GM19328 (cell line): ENCODE data around the gene ATP6AP2.

Experiments
- ATAC-seq: cut with Tn5 transposase; IDR thresholded peaks from one replicate; pipeline ENCODE4 v1.9.1; 2021; ENCODE audit warnings: mild to moderate bottlenecking, moderate library complexity; ENCODE audit not compliant: unreplicated experiment

ATP6AP2 gene

DNA sequence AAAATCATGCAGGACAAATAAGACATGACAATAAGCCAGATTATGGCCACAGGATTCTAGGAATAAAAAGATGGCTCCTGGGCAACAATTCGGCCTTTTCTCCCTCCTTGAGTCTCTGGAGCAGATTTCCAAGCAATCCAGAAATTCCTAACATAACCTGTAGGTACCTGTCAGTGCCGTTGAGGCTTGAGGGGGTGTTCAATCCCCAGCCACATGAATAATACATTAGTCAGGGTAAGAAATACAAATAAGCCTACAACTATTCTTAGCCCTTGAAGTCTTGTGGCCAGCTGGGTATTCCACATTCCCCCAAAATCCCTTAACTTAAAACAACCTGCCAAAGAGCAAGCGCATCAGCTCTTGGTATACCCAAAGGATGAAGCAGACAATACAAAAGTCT lies 56.9 kb downstream of the ATP6AP2 start:
- ATAC-seq = no peak

DNA sequence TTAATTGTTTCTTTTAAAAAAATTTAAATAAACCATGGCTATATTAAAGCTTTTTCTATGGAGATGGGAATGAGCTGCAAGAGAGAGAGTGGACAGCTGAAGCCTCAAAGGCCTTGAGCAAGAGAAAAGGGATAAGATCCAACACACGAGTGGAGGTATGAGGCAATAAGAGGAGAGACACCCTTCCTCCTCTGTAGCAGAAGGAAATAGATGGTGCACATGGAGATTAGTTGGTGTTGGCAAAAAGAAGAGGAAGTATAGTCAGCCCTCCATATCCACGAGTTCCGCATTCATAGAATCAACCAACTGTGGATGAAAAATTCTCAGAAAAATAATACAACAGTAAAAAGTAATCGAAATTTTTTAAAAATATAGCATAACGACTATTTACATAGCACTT lies 63.4 kb downstream of the ATP6AP2 start:
- ATAC-seq = no peak

DNA sequence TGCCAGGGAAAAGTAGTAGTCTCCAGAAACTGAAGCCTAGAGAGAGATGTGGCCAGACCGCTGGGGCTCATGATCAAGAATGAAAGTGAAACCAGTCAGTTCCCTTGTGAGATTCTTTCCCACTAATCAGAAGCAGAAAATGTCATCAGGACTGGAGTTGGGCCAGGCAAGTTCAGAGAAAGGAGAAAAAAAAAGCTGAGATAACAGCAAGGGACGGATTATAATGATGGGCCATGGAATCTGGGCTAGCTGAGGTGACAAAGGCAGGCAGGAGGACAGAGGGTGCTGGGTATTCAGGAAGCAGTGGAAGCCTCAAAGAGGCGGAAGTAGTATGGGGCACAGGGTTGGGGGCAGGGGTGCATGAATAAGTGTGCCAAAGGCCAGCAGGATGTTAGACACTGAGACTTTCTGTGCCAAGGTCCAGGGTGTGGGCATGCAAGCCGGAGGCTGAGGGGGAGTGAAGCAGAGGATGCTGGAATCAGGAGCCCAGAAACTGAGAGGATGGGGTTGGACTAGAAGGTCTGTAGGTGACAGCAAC lies 64.1 kb downstream of the ATP6AP2 start:
- ATAC-seq = no peak

DNA sequence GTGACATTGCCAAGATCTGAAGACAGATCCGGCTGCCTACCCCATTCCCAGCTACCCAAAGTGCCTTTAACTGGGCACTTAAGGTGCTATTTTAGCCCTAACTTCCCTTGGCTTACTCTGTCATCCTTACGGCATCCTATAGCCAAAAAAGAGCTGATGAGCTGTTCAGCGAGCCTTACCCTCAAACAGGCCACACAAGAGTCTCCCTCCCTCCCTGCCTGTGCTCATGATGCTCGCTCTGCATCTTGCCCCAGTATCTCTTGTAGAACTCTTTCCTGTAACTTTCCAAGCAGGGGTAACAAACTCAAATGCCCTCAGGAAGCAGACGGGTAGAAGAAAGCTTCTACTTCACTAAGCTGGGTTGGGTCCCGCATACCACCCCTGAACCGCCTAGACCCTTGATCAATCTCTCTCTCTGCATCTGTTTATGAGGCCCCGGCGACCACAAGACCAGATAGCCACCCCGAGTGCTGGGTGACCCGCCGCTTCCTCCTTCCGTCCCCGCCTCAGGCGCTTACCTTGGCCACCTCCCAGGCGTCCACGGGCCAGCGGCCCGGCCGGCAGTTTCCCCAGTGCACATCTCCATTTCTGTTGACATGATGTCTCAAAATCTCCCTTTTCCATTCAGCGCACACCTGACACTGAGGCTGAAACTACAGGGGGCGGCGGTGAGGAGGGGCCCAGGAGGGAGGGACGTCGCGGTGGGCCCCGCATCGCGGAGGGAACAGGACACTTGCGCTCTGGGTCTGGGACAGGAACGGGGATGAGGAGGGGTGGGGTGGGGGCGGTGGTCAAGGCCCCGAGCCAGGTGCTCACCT lies 65.9 kb downstream of the ATP6AP2 start:
- ATAC-seq = peak; percentile 20

DNA sequence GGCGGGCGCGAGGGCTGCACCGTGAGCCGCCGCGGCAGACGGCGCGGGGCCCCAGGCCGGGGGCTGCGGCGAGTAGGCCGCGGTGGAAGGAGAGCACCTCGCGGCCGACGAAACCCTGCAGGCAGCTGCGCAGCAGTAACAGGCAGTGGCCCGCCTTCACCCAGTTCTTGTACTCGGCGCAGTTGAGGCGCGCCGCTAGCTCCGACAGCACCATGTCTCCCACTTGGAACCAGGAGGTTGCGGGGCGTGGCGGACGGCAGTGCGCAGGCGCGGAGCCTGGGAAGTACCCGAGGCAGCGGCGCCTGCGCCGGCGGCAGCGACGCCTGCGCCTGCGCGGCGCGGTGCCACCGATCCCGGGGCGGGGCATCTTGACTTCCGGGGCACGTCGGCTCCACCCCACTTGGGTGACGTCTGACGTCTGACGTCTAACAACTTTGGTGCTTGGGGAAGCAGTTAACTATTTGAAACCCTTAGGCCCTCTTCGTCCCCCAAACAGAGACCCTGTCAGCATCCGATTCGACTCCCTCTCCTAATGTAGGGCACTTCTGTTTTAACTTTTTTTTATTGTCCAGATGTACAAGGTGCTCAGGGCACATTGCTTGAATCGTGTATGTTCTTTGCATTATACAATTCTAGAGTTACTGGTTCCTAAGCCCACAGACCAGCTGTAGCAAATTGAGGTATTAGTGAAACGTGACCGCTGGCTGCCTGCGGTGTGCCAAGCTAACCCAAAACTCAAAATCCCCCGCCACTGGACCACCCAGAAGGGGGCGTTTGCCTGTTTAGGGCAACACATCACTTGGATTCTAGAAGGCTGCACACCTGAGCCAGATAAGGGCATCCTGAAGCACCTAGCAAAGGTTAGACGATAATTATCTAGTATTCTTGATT lies 66.8 kb downstream of the ATP6AP2 start, which contains the start of gene CXorf38:
Gene CXorf38 (minus strand): TSS at position 255 of the 891 bp plus-strand sequence. CDS start 41 bp downstream, at position 214.
- peak; percentile 75 for ATAC-seq

DNA sequence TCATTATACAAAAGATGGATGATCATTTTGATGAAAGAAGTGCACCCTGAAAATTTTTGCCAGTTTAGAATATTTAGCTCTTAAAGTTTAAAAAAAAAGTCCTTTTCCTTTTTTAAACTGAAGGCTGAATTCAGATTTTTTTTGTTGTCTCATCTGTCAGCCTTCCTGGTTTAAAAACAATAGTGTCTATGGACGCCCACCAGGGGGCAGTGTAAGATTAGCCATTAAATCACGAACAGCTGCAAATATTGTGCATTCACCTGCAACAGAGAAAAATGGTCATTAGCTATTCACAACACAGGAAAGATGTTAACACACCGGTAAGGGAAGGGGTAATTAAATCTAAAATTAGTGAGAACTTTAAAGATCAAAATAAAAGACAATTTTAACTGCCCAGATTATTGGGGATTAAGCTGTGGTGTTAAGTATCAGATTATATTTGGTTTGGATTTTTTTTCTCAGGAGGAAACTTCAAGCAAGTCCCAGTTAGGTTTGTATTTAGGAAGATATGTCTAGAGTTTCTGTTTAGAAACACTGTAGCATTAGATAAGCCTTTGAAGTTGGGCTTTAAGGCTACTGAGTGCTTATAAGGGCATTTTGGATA lies 71.0 kb downstream of the ATP6AP2 start:
- ATAC-seq = no peak

DNA sequence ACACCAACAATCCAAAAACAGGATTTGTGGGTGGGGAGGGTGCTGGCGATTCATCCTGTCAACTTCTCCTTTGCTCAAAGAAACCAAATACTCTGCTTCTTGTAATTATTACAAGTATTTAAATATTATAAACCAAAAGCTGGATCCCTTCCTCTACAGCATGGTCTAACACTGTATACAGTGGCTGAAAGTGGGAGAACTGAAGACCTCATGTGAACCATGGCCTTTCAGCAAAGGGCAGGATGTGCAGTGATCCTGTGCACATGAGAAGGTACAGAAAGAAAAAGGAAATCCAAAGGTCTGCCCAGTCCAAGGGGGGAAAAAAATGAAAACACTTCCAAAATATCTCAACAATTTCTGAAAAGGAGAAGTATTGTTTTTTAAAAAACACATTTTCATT lies 71.9 kb downstream of the ATP6AP2 start:
- no peak for ATAC-seq

DNA sequence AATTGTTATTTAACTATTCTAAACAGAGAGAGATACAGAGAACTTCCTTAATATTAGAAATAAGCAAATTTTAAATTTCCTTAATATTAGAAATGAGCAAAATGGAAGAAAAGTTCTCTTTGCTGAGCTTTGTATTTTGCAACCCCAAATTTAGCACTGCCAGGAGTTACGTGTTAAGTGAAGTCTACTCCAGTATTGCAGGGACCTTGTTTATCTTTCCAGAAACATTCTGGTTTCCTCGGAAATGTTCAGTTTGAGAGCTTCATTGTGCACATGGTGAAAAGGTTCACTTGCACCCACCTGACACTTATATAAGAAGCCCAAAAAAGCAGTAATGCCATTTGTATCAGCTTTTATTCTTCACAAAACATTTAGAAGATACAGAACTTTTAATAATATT lies 72.8 kb downstream of the ATP6AP2 start:
- ATAC-seq = no peak
